MM.1S (cell line): Measurements from ENCODE around the gene CCZ1.
"Not testable (repeated sequence)": the region's sequence is repeated elsewhere in the genome, so short reads cannot be mapped to it uniquely, and the experiment has no call there.

Source experiments
- EZH2 ChIP-seq: fragments of 300-600 bp; sonication (generic); optimal IDR thresholded peaks from 2 replicates; pipeline ENCODE3; 2017; ENCODE audit warnings: low read depth, mild to moderate bottlenecking, antibody characterized with exemption, low read length, mixed read lengths
- EZH2phosphoT487 ChIP-seq: fragments of 300-600 bp; sonication (generic); IDR thresholded peaks from 2 replicates; pipeline ENCODE4 v1.6.1; 2018; ENCODE audit warnings: antibody characterized with exemption, low read length
- TF ChIP-seq, protein P1 (sequence below): fragments of 300-600 bp; sonication (generic); IDR thresholded peaks from 2 replicates; pipeline ENCODE4 v1.5.1; 2016; ENCODE audit warnings: antibody characterized with exemption, low read length, mixed read lengths

GRCh38 chr7:5908835-5909234 lies 10.3 kb downstream of the CCZ1 start:
- TF ChIP-seq, protein P1, sequence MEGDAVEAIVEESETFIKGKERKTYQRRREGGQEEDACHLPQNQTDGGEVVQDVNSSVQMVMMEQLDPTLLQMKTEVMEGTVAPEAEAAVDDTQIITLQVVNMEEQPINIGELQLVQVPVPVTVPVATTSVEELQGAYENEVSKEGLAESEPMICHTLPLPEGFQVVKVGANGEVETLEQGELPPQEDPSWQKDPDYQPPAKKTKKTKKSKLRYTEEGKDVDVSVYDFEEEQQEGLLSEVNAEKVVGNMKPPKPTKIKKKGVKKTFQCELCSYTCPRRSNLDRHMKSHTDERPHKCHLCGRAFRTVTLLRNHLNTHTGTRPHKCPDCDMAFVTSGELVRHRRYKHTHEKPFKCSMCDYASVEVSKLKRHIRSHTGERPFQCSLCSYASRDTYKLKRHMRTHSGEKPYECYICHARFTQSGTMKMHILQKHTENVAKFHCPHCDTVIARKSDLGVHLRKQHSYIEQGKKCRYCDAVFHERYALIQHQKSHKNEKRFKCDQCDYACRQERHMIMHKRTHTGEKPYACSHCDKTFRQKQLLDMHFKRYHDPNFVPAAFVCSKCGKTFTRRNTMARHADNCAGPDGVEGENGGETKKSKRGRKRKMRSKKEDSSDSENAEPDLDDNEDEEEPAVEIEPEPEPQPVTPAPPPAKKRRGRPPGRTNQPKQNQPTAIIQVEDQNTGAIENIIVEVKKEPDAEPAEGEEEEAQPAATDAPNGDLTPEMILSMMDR, result not testable (repeated sequence)
- not testable (repeated sequence) for TF ChIP-seq EZH2, EZH2phosphoT487
